DMS 273 (cell line): ENCODE results near the gene KRTAP10-8.
"Not testable (repeated sequence)": the region's sequence is repeated elsewhere in the genome, so short reads cannot be mapped to it uniquely, and the experiment has no call there.

Experiments used
- DNase-seq: peaks from one replicate; lab custom pipeline; 2025; ENCODE audit not compliant: unreplicated experiment; lab: John Stamatoyannopoulos, UW

The KRTAP10-8 gene

DNA sequence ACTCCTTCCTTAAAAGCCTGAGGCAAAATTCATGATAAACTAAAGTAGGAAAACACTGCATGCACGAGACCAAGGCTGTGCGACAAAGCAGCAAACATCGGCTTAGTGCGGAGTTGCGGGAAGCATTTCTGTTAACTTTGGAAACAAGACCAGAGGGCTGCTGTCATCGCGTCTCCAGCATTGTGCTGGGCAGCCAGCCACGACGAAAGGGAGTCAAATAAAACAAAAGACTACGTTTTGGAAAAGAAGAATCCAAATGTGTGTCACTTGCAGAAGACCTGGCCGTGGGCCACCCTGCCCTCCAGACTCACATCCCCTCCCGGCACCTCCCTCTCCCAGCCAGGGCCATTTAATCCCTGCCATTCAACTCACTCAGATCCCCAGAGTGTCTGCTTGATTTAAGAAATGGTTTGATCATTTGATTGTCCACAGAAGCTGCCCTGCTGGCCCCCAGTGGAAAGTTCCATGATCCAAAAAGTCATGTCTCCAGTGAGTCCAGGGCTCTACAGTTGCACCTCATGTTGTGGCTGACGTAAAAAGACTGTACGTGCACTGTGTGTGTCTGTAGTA is 31.9 kb downstream of the KRTAP10-8 start:
- DNase-seq, result no peak

DNA sequence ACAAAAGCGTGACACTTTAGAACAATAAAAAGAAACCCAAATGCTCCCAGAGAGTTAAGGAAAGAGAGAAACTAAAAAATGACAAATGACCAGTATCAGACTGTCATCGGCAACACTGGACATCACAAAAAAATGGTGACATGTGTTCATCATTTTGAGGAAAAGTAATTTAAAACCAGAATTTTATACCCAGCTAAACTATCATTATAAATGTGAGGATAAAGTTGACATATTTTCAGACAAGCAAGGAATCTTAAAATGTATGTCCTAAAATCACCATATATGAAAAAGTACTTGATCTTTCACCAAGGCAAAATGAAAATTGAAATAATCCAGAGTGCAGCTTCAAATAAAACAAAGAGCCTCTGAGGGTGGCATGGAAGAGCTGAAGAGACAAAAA is 33.0 kb downstream of the KRTAP10-8 start:
- DNase-seq, result no peak

DNA sequence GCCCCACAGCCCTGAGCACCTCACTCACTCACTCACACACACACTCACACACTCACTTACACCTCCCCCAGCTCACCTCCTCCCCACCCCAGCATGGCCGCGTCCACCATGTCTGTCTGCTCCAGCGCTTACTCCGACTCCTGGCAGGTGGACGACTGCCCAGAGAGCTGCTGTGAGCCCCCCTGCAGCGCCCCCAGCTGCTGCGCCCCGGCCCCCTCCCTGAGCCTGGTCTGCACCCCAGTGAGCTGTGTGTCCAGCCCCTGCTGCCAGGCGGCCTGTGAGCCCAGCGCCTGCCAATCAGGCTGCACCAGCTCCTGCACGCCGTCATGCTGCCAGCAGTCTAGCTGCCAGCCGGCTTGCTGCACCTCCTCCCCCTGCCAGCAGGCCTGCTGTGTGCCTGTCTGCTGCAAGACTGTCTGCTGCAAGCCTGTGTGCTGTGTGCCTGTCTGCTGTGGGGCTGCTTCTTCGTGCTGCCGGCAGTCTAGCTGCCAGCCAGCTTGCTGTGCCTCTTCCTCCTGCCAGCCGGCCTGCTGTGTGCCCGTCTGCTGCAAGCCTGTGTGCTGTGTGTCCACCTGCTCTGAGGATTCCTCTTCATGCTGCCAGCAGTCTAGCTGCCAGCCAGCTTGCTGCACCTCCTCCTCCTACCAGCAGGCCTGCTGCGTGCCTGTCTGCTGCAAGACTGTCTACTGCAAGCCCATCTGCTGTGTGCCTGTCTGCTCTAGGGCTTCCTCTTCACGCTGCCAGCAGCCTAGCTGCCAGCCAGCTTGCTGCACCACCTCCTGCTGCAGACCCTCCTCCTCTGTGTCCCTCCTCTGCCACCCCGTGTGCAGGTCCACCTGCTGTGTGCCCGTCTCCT is 34.7 kb downstream of the KRTAP10-8 start, which contains the start of gene KRTAP10-11:
TSS of gene KRTAP10-11 (plus strand) at position 49 of the 856 bp plus-strand sequence. CDS start at position 94, 45 bp downstream.
- peak; percentile 83 for DNase-seq

DNA sequence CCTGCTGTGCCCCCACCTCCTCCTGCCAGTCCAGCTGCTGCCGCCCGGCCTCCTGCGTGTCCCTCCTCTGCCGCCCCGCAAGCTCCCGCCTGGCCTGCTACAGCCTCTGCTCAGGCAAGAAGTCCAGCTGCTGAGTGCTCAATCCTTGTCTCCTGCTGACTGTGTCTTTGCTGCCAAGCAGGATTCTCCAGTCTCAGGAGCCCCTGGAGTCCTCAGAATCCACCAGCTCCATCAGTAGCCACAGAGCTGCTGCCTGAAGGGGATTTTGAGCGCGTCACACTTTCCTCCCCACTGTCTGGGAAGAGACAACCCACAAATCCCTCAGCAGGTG is 35.3 kb downstream of the KRTAP10-8 start:
- peak; percentile 83 for DNase-seq

DNA sequence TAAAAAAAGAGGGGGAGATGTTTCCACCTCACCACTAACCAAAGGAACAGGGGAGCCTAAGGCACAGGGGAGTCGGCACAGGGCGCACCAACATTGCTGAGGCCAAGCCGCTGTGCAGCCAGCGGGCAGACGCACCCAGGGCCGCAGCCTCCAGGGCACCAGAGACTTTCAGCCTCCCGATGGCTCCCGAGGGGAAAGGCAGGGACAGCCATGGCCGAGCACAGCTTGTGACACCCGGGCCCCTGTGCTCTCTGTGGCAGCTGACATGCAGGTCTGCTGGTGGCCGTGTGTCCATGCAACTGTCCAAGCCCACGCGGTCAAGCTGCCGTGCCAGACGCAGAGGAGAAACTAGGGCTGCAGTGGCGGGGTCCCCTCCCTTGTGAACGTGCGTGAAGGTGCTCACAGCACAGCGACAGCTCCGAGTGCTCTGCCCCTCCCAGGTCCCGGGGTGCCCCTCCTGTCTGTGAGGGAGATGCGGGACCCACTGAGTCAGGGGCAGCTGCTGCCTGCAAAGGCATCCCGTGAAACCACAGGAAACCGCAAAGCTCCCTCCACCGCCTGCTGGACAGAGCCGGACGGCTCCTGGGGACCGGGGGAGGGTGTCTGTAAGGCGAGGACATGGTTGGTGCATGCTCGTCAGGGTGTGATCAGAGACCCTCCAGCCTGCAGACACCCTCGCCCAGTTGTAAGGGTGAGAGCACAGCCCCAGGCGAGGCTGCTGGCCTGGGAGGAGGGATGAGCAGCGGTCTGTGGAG is 36.9 kb downstream of the KRTAP10-8 start:
- DNase-seq, result no peak

DNA sequence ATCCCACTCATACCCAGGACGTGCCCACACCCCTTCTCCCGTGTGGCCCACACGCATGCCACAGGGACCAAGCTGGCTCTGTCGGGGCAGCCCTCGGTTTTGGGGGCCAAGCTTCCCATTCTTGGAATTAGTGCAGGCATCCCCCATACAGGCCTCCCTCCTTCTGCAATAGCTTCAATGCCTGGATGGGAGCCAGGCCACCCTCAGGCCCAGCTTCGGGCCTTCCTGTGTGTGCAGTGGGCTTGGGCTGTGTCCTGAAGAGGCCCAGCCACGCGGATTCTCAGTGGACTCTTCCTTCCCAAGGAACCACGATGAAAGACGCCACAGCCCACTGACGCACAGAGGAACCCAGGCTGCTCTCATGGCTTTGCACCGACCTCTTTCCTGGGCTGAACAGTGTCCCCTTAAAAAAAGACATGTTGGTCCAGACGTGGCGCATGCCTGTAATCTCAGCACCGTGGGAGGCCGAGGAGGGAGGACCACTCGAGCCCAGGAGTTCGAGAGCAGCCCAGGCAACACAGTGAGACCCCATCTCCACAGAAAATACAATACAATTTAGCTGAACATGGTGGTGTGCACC is 37.7 kb downstream of the KRTAP10-8 start:
- DNase-seq, result no peak

DNA sequence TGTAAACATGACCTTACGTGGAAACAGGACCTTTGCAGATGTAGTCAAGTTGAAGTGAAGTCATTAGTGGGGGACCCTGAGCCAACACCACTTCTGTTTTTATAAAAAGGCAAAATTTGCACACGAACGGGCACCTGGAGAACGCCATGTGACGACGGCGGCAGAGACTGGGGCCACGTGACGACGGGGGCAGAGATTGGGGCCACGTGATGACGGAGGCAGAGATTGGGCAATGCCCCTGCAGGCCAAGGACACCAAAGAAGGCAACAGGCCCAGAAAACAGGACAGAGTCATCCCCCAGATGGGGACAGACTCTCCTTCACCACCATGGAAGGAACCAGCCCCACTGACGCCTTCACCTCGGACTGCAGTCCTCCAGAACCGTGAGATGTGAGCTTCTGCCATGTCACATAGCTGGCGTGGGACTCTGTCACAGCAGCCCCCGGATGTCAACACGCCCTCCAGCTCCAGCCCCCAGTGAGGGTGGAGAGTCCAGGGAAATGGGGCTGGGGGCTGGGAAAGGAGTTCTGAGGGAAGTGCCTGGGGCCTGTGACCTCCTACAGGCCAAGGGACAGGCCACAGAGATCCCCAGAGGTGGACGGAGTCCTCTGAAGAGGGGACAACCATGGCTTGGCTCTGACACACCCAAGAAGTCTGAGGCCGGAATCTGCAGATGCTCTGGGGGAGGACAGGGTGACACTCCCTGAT is 38.5 kb downstream of the KRTAP10-8 start:
- no peak for DNase-seq

DNA sequence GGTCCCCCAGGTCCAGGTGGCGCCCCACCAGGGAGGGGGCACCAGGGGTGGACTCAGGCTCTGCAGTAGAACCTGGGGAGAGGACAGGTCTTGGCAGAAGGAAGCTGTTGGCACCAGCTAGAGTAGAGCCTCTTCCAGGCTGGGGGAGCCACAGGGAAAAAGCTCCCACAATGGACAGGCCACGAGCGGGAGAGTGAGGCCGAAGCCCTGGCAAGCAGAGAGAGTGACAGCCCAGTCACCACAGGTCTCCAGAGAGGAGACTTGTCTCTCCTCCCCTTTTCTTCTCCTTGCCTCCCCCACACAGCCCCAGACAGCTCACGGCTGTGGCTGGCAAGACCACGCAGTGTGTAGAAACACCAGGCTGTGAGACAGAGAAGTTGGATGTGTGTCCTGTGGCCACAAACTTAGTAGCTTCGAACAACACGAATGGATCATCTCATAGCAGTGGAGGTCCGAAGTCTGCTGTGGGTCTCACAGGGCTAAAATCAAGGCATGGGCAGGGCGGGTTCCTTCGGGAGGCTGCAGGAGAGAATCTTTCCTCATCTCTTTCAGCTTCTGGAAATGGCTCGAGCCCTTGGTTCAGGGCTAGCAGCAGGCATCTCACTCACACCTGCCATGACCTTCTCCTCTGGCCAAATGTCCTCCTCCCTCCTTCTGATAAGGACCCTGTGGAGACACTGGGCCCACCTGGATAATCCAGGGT is 39.2 kb downstream of the KRTAP10-8 start:
- no peak for DNase-seq

DNA sequence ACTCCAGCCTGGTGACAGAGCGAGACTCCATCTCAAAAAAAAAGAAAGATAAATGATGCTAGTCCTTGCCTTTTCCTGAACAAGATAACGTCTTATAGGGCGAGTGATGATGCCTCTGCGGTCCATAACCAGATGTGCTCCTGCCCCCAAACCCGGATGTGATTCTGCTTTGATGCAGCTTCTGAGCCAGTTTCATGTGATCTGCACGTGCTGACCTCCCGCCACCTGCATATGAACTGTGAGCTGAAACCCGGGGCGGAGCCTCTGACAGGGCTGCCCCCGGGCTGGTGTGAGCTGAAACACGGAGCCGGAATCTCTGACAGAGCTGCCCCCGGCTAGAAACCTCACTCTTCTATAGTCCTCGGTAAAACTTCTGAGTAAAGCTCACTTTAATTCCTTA is 41.2 kb downstream of the KRTAP10-8 start:
- peak; percentile 17 for DNase-seq

DNA sequence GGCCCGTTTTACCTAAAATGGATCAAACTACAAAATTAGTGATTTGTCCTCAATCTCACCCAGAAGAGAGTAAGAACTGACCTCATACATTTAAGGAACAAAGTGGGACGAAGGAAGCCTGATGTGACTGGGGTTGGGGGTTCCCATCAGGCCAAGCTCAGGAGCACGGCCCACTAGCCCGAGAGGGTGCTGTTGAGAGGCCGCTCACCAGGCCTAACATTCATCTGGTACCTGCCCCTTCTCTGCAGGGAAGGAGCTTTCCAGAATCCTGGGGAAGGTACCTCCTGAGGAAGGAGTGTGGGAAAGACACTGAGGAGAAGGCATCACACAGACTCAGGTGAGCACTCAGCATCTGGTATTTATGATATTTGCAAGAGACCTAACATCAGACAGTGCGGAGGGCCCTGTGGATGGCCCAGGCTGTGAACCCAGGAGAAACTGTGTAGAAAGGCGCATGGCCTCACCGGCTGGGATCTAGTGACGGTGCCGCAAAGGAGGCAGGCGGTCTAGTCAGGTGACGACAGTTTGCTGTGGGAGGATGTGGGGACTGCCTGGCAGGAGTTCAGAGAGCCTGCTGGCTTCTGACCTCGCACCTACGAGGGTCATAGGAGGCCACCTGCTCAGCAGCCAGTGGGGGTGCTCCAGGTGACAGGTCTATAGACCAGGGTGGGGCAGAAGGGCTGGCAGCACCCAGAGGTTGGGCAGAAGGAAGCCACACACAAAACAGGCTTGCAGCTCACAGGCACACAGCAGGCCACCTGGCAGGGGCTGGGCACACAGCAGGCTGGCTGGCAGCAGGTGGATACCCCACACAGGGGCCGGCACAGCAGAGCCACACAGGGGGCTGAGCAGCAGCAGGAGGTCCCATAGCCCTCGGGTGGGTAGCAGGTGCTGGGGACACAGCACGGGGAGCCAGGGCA is 42.0 kb downstream of the KRTAP10-8 start:
- DNase-seq, result no peak

DNA sequence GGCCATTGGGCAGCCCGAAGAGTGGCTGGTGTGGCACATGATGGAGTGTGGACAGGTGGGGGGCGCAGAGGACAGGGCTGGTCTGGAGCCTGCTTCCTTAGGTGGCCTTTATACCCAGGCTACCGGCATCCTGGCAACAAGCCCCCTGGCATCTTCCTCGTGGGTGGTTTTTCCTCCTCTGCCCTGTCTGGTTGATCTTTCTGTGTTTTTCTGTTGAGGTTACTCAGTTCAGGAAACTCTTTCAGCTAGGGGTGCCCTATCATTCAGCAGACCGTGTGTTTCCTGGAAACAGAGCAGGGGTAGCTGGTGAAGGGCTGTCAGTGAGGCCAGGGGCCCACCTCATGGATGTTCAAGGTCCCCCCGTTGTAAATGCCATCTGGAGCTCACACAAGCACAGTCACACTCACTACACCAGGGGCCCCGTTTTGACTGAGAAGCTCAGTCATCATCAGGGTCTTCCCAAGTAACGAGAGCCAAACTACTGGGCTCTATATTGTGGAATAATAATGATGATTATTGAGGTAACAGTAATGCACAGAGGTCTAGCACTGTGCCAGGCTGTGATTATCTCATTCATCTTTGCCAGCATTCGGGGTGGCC is 42.8 kb downstream of the KRTAP10-8 start, which contains the start of gene KRTAP12-4:
TSS of gene KRTAP12-4 (minus strand) at position 84 of the 600 bp plus-strand sequence. CDS start at position 39, 45 bp downstream.
- no peak for DNase-seq

DNA sequence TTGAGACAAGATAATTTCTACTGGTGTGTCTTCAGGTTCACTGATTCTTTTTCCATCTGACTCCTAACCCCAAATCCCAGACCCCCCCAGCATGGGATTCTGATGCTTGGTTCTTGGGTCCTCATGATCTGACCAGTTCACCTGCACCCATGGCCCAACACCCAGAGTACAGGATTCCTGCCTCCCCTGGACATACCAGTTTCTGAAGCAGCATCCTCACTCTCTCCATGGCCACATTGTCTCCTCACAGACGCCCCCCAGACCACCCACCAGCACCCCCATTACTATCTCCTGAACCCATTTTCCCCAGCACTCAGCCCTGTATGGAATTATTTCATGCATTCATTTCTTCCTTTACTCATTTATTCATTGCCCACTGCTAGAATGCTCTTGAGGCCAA is 45.0 kb downstream of the KRTAP10-8 start:
- no peak for DNase-seq

DNA sequence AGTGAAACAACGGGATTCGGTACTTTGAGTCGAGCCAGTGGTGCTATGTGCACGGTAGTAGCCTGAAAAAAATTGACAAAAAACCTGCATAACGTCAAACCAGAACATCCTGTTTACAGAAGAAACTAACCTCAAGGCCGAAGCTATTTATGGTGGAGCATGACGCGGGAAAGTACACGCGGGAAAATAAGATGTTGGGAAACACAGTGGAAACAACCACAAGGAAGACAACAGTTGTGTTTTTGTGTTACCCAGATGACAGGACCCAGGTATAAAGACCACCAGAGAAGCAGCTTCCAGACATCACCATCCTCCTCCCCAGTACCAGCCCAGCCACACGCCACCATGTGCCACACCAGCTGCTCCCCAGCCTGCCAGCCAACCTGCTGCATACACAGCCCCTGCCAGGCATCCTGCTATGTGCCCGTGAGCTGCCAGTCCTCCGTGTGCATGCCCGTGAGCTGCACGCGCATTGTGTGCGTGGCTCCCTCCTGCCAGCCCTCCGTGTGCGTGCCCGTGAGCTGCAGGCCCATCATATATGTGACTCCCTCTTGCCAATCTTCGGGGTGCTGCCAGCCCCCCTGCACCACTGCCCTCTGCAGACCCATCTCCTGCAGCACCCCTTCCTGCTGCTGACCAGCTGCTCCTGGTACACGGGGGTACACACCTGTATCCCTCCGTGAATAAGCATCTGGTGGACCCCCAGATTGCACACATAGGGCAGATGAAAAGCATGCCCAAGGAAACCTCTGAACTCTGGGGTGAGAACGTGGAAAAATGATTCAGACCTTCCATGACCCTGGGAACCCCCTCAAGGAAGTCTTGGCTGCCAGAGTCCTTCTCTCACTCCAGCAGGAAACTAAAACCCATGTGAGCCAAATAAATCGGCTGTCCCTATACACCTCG is 46.0 kb downstream of the KRTAP10-8 start, which contains the start of gene KRTAP12-3:
TSS of gene KRTAP12-3 (plus strand) at position 298 of the 906 bp plus-strand sequence. CDS start at position 346, 48 bp downstream.
- DNase-seq, result peak; percentile 63

DNA sequence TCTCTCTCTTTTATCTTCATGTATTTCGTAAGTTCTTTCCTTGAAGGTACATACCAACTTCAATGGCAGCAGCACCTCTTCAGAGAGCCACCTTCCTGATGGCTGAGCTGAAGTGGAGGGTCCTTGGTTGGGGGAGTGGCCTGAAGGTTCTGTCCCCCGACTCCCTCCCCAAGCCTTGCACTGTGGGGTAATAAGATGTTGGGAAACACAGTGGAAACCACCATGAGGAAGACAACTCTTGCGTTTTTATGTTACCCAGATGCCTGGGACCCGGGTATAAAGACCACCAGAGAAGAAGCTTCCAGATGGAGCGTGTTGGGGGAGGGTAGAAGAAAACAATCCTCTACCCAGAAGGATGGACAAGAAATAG is 46.6 kb downstream of the KRTAP10-8 start:
- DNase-seq, result no peak

DNA sequence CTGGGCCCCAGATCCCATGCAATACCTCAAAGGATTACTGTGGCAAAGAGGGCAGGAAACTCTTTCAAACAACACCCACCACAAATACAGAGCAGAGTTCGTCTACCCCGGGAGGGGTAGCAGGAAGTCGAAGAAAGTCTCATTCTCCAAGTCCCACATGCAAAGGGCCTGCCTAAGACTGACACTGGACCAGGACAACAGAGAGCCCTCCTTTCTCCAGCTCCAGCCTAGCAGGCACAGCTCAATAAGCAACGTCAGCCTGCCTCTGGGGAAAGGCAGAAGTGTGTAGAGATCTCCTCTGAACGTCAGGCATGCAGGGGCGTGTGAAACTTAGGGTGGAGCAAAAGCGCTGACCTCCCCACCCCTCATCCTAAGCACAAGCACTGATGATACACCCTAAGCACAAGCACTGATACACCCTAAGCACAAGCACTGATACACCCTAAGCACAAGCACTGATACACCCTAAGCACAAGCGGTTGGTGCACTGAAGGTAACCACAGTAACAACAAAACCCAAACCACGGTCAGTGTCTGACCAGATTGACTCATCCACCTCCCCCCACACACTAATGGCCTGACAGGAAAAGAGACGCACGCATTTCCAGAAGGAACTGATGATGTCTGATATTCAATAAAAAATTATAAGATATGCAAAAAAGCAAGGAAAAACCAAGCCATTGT is 47.2 kb downstream of the KRTAP10-8 start:
- DNase-seq, result no peak

DNA sequence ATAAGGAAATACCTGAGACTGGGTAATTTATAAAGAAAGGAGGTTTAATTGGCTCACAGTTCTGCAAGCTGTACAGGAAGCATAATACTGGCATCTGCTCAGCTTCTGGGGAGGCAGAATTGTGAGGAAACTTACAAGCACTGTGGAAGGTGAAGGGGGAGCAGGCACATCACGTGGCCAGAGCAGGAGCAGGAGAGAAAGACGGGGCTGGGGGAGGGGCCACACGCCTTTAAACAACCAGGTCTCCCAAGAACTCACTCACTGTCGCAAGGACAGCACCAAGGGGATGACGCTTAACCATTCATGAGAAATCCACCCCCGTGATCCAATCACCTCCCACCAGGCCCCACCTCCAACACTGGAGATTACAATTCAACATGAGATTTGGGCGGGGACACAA is 49.7 kb downstream of the KRTAP10-8 start:
- not testable (repeated sequence) for DNase-seq
